GM20431 (cell line): ENCODE results near the gene B4GALT2.

Experiments used
- in situ Hi-C: fragments of 300-500 bp; cut with MseI, MboI; formaldehyde crosslinking; loops from one replicate; pipeline ENCODE4 v1.15.0; 2020; ENCODE audit warnings: low sequenced_read_pairs; ENCODE audit not compliant: unreplicated experiment

B4GALT2 gene

DNA sequence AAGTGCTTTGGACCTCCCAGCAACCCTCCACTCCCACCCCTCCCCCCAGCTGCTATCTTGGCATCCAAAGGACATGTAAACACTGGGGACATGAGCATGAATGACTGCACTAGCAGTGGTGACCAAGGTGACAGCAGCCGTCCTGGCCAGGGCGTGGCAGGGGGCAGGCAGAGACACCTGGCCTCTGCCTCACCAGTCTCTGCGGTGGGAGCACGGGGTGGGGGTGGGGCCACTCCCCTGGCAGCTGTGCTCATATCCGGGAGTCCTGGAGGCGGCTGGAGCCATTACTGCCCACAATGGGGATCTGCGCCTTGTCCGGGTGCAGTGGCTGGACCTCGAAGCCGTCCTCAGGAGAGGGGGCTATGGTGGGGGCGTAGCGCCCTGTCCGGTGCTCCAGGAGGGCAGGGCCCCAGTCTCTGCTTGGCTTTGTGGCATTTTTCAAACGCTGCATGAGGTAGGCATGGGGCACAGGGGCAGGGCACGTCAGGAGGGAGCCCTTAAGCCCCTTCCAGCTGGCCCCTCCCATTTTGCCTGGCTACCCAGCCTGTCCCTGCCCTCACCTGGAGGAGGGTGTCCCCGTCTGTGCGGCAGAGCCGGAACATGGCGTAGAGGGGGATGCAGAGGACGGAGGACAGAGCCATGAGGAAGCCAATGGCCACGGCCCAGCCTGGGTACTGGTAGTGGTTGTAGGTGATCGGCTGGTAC, 18.4 kb downstream of the B4GALT2 start:
- in situ Hi-C loops: no loop called here

DNA sequence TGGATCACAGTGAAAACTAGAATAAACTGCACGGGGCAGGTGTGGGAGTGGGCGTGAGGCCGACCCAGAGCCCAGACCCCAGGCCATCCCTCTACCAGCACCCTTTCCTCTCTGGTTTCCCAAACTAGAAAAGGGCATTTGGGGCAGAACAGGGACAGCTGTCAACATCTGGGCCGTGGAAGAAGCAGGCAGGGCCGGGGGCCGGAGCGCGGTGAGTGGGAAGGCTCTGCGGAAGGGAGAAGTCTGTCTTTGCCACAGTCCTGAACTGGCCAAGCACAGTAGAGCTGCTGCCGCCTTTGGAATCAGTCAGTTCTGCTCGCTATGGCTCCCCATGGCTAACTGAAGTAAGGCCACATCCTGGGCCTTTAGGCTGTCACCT, 19.0 kb downstream of the B4GALT2 start:
- in situ Hi-C loops: no loop called here

DNA sequence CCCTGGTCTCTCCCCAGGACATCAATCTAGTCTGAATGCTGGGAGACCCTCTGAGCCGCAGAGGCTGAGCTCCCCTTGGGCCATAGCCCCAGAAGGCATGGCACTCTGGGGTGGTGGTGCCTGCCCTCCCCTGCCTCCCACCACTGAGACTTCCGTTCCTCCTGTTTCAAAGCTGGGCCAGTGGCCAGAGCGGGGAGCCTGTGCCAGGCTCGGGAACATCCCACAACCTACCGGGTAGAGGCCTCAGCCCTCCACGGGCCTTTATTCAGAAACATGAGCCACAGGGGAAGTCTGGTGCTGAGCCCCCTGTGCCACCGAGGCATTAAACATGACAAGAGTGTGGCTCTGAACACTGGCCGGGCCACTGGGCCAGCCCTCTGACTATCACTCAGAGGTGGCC, 20.4 kb downstream of the B4GALT2 start:
- in situ Hi-C loops: no loop called here

DNA sequence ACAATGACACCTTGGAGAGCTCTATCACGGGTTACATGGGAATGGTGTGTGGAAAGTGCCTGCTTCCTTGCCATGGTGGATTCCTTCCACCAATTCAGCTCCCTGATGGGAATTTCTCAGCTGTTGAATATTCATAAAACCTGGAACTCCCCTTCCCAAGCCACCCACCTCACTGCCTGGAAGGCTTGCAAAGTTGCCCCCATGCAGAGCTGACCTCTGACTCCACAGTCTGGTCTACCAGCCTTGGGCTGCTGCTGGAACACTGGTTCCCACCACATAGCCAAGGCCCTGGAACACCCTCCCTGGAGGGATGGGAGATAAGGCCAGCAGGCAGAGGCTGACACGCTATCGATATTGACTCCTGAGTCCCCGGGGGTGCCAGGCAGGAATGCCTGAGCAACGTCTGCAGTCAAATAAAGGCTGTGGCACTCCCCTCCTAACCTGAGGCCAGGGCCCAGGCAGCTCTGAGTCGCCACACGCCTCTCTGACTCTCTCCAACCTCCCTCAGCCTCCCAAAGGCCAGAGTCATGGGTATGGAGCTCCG, 21.2 kb downstream of the B4GALT2 start:
- in situ Hi-C loops: no loop called here

DNA sequence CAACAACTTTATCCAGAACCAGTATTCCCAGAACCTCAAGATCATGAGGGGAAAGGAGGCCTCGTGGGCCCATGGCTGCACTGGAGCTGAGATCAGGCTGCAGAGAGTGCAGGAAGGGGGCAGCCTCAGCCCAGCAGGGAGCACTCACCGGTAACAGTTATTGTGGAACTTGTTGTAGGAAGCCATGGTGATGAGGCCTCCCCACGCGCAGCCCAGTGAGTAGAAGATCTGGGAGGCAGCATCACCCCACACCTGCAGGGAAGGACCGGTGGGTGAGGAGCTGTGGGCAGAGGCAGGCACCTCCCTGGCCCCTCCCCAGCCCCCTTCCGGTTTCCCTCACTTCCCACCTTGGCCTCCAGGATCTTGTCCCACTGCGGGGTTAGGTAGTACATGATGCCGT, 23.2 kb downstream of the B4GALT2 start:
- in situ Hi-C loops: no loop called here

DNA sequence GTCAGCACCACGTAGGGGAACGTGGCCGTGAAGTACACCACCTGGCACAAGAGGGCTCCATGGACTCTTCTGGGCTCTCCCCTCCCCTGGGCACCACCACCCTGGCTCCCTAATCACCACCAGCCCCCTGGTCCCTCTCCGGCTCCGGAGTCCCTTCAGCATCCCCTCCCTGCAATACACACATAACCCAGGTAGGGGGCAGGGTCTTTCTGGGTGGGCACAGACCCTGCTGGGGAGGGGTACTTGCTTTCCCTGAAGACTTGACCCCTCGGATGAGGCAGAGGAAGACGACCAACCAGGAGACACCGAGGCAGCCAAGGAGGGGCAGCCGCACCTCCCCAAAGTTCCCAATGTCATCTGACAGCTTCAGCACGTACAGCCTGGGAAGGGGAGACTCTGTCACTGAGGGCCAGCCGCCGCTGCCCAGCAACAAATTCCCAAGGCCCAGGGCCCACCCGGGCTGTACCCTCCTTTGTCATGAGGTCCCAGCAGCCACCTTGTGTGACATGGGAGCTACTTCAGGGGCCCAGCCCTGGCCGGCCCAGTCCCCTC, 23.7 kb downstream of the B4GALT2 start:
- in situ Hi-C loops: no loop called here

DNA sequence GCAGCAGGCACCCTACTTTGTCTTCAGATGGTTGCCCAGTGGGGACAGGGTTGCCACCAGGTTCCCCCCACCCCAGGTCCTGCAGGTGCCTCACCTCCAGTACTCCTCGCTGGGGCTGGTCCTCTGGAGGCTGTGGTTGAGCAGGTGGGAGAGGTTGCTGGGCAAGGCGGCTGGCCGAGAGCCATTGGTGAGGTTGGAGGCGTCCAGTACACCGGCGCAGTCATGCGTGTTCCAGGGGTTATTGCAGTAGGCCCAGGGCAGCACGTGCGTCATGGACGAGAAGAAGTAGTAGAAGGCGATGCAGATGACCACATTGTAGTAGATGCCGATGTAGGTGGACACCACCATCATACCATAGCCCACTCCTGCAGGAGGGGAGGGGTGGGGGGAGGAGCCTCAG, 29.2 kb downstream of the B4GALT2 start:
- in situ Hi-C loops: no loop called here

DNA sequence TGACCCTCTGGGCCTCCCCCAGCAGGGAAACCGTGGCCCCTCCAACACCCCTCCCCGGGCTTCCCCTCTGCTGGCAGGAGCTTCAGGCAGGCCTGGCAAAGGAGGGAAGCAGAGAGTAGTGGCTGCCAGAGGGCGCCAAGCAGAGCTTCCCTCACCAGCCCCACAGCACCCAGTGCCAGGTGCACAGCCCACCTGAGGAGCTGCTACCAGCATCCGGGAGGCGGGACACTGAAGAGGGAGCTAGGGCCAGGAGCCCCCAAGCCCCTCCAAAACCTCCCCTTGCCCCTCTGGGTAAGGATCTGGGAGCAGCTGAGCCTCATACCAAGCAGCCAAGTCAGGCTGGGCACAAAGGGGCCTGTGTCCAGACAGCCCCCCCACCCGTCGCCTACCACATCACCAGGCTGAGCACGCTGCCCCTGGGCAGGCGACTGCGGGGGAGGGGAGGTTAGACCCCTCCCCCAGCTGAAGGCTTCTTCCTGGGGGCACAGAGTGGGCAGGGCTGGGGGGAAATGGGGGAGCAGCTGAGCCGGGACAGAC, 32.0 kb downstream of the B4GALT2 start:
- in situ Hi-C loops: no loop called here

DNA sequence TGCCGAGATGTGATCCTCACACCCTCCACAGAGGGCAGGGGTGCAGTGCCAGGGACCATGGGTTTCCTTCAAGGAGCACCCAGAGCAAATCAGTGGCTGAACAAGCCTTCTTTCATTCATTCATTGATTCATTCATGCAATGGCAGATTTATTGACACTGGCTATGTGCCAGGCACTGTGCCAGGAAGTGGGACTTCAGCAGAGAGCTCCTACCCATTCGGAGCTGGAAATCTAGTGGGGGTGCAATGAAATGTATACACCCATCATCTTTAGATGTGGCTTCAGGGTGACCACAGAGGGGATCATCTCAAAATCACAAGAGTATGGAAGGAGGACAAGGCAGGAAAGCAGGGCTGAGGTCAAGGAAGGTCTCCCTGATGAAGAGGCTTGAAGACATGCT, 33.4 kb downstream of the B4GALT2 start:
- in situ Hi-C loops: no loop called here

DNA sequence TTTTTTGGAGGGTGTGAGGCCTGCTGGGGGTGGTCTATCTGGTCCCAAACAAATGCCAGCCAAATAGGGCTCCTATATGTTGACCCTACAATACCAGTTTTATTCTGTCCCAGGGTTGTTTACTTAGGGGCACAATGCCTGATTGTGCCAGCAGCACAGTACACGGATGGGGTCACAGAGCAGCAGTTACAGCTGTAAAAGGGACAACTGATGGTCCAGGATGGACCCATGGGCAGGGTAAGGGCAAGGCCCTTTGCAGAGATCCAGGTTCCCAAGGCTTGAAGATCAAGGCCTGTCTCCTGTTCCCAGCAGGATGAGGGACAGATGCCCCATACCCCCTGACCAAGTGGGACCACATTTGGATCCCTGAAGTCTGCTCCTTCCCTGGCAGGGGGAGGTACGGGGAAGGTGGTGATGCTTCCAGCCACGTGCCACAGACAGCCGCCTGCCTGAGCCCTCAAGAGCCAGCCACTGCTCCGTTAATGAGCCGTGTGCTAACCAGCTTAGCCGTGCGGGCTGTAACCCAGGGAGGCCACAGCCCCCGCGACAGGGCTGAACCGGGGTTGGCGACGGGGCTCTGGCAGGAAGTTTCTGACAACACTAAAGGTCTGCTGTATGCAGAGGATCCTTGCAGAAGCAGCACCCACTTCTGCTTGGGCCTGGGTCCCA, 34.1 kb downstream of the B4GALT2 start:
- in situ Hi-C loops: no loop called here

DNA sequence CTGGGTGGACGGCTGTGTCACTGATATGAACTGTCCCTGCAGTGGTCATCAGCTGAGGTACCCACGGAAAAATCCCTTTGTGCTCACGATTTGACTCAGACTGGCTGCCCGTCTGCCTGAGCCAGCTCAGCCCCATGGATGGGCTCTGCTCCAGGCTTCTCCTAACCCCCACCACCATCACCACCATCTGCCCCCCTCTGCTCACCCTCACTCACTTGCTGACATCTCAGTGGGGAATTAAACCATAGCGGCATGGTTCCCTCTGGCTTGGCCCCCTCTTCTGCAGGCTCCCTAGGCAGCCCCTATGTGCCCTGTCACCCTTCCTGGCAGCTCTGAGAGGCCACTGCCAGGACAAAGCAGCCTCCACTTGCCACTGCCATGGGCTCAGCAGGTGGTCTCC, 34.9 kb downstream of the B4GALT2 start:
- in situ Hi-C loops: no loop called here

DNA sequence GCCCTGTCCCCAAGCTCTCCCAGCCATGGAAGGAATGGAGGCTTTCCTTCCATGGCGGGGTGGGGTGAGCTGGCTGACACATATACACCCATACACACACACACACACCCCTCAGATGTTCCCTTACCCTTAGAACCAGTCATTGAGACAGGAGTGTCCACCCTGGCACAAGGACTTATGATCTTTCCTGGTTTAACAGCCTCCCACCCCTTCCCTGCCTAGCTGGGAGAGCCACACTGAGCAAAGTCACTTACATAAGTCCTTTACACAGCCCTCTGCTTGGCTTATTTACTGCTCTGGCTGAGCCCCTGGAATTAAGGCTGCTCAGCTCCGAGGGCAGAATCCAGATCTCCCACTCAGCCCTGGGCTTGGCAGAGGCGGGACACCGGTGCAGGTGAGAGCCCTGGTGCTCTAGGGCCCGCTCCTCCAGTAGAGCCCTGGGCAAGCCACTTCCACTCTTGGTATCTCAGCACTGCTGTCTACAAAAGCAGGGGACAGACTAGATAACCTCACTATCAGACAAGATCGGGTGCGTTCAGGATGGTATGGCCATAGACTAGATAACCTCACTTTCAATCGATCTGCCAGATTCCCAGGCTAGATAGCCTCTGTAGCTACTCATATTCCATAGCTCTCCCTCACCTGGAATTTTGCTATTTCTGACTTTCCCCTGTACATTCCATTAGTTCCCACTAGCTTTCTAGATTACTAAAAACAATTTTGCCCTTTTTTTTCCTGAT, 35.5 kb downstream of the B4GALT2 start:
- in situ Hi-C loops: no loop called here

DNA sequence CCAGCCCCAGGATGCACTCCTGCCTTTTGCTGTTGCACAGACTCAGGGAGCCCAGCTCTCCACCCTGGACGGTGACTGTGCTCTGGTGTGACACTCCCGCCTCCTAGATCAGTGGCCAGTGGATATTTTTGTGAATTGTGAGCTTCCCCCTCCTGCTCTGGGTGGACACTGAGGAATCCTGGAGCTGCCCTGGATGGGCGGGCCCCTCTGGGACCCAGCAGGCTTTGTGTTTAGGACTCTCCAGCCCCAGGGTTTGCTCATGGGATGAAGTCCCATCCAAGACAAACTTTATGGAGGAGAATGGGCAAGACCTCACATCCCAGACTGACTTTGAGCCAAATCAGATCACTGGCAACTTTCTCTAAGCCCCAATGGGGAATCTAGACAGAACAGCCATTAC, 36.2 kb downstream of the B4GALT2 start:
- in situ Hi-C loops: no loop called here

DNA sequence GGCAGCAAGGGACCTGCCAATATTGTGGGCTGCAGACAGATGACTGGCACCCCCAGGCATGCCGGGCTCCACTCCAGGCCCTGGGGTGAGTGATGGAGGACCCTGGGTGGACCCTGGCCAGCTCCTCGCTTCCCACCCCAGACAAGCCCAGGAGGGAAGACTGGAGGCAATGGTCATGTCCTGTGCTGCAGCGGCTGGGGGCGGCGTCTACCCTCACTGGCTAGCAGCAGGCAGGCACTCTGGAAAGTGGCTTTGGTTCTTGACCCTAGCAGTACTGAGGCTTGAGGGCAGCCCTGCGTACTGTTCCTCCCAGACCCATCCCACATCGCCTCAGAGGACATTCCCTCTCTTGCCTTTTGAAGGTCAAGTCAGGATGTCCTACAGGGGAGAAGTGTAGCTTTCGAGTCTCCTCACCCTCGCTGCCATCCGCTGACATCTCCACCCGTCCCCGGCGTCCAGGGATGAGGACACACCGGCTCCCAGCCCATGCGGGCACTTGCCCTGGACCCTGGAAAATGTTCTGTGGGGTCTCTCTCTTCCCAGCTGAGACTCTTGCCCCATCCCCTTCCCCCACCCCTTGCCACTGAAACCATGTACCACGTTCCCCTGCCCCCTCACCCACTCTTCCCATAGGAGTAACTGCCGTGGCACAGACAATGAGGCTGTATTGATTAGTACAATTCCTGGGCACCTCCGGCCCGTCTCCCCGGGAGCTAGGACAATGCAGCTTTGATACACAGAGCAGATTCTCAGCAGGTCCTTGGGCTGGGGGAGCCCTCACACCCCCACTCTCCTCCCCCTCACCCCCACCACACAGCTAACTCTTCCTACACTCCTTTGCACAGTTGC, 37.3 kb downstream of the B4GALT2 start:
- in situ Hi-C loops: no loop called here

DNA sequence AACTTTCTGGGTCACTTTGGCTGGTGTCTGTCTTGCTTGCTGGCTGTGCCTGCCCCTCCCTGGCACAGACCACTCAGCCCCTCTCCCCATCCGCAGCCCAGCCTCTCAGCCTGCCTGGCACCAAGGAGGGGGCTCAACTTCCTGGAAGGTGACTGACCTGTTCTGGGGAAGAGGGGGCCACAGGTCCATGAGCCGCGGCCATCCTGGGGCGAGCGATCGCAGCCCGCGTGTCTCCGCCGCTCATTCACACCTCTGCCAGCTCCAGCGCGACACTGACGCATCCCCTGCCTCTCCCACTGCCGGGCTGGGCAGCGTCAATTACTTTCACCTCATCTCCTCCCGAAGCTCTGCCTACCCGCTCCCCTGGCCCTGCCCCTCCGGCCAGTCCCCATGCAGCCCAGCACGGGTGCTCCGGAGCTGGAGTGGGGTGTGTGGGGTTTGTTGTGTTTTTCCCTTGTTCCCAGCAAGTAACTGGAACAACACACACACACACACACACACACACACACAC, 37.9 kb downstream of the B4GALT2 start:
- in situ Hi-C loops: no loop called here

DNA sequence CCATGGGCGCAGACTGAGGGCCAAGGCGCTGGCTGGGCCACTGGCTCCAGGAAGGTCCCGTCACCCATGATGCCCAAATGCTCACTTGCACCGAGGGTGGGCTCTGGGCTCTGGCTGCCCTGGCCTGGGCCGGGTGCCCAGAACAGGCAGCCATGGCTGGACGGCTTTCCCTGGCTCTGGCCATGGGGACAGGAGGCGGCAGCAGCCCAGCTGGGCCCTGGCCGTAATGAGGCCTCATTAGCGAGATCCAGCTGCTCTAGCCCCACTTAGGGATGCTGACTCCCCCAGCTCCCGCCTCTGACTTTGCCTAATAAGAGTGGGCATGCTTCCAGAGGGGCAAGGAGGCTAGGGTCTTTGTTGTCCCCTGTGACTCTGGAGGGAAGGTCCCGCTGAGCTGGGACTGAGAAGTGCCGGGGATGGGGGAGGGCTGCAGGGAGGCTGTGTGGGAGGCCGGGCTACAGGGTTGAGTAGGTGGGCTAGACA, 40.5 kb downstream of the B4GALT2 start:
- in situ Hi-C loops: no loop called here

DNA sequence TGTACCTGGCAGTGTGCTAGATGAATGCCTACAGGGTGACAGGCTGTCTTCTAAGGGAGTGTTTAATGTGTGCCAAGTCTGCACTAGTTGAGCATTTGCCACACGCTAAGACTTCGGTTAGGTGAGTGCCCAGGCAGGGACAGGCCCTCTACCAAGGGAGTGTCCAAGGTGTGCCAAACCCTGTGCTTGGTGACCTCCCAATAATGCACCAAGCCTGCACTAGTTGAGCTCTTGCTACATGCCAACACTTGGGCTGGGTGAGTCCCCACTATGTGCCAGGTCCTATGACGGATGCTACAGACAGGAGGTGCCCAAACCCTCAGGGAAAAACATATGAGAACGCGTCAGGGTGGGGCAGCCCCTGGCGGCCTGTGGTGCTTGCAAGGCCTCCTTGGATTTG, 41.5 kb downstream of the B4GALT2 start:
- in situ Hi-C loops: no loop called here

DNA sequence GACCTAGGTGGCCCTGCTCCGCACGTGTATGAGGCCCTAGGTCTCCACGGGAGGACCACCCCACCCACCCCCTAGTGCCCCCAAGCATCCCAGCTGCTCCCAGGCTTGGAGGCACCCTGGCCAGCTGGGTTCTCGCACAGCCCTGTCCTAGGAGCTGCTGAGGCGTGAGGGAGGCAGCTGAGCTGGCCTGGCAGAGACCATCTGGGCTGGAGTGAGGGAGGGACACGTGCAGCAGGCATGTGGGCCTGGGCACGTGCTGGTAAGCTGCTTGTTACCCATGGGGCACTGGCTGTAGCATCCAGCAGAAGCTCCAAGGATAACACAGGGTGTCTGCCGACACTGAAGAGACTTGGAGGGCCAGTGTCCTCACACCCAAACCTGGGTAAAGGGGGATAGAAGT, 42.1 kb downstream of the B4GALT2 start:
- in situ Hi-C loops: no loop called here

DNA sequence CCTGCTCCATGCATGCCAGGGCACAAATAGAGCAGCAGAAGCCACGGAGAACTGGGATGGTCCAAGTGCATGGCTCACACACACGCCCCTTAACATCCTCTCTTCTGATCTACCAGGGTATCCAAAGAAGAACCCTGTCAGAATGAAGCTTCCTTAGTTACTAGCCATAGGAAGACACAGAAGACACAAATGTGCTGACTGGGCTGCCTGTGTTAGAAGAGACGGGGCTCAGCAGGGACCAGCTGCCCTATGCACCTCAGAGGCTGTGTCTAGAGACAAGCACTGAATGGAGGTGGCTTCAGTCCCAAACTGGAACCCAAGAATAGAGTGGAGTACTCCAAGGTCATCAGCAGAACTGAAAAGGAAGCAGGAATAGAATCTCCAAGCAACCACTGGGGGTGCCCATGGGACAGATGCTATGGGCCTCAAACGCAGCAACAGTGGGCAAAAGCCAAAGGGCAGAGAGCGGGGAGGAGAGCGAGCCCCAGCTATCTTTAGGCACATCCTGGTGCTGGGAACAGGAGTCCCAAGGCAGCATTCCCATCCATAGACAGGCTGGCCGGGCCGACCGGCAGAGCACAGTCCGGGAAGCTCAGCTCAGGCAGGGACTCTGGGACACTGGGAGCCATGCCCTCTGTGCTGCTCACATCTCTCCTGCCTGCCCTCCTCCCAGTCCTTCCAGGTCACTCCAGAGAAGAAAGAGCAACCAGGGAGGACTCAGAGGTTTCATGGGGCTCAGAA, 42.7 kb downstream of the B4GALT2 start:
- in situ Hi-C loops: no loop called here
